Erythroblast (primary cell): Measurements from ENCODE around the gene MAK.
"Not testable (repeated sequence)": the region's sequence is repeated elsewhere in the genome, so short reads cannot be mapped to it uniquely, and the experiment has no call there.

Experiments
- DNase-seq, 2 experiments: peaks; one replicate each; lab custom pipeline; 2025; lab: John Stamatoyannopoulos, UW
- GATA1 ChIP-seq: IDR thresholded peaks from 2 replicates; pipeline ENCODE4 v1.6.1; 2011; ENCODE audit warnings: low read depth, mild to moderate bottlenecking, control low read depth, low read length, moderate library complexity
- POLR2A ChIP-seq: IDR thresholded peaks from 2 replicates; pipeline ENCODE4 v1.6.1; 2011; ENCODE audit warnings: mild to moderate bottlenecking, low read length

The MAK gene

DNA sequence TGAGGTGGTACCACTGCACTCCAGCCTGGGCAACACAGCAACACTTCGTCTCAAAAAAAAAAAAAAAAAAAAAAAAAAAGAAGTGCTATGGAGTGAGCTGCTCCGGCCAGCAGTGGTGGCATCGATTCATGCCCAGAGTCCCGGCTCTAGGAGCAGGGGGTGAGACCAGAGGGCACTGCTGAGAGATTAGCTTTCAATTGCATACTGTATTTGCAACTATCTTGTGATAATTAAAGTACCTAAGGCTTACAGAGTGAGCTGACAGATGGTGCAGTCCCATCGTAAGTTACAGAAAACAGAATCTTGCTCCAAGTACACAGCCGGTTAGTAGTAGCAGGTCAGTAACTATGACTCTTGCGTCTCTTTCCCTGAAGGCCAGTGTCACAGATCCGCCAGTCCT, 59.3 kb downstream of the MAK start:
- TF ChIP-seq GATA1 (no peak), POLR2A (no peak)
- DNase-seq: no peak

DNA sequence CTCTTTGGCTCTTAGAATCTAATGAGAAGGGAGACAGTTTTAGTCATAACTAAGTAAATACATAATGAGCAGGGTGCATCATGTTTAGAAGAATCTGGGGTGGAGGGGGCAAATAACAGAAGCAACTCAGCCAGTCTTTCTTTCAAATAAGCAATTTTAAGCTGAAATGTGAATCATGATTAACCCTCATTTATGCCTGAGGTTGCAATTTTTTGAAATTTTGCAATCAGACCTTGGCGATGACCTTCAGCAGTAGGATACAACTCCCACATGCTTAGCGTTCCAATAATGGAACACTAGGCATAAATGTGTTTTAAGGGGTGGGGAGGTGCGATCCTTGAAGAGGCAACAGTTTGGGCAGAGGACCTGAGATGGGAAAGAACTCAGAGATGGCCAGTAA, 60.1 kb downstream of the MAK start:
- DNase-seq: no peak
- no peak for TF ChIP-seq GATA1
- no peak for TF ChIP-seq POLR2A

DNA sequence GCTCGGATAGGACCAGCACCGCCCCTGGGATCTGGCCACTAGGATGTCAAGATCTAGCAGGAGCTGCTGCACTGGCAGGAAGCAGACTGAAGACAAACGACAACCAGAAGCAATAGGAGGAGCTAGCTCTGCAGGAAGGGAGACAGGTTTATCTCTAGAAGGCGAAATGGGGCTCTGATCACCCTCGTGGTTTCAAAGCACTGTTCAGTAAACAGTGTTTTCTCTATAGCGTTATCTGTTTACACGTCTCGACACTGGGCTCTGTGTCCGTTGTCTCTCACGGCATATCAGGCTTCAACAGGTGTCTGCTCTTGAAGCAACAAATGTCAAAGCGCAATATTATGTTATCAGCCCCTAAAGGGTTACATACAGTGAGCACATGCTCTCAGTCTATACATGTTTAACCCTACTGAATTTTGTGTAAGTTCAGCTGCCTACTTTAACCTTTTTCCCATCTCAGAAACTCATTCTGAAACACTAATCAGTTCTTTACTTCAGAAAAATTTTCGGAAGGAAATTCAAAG, 66.9 kb downstream of the MAK start:
- no peak for TF ChIP-seq GATA1
- TF ChIP-seq POLR2A: no peak

DNA sequence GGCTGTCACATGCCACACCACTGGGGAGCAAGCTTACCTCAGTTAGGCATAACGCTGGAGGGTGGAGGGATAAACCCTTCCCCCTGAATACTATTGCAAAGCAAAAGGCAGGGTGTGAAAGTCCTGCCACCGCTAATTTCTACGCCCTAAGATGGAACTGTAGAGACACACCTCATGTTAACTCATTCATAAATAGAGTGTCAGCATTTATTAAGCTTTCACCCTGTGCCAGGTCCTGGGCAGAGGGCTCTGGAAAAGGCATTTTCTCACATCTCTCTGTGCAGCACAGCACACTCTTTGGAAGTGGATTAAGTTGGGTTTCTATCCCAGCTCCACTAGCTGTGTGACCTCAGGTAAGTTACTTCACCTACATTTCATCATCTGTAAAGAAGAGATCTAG, 68.9 kb downstream of the MAK start:
- DNase-seq: no peak
- TF ChIP-seq GATA1 (no peak), POLR2A (no peak)

More for the DNA sequence above, 66.9 kb downstream of the MAK start:
- DNase-seq: peak; percentile 76 to 95

DNA sequence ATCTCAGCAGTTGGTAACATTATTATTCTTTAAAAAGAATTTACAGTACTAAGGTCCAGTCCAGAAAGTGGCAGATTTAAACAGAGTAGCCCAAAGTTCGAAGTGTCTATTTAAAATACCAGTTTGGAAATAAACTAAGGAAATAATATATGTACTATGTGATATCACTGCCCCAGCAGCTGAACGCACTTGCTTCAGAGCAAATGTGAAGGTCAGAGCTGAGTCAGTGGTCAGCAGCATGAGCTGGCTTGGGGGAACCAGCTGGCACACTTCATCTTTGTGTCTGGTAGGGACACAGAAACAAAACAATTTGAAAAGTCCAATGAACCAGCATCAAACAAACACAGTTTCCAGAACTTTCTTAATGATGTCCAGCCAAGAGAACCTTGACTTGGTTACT, 75.3 kb downstream of the MAK start:
- no peak for TF ChIP-seq POLR2A
- no peak for TF ChIP-seq GATA1
- no peak for DNase-seq

DNA sequence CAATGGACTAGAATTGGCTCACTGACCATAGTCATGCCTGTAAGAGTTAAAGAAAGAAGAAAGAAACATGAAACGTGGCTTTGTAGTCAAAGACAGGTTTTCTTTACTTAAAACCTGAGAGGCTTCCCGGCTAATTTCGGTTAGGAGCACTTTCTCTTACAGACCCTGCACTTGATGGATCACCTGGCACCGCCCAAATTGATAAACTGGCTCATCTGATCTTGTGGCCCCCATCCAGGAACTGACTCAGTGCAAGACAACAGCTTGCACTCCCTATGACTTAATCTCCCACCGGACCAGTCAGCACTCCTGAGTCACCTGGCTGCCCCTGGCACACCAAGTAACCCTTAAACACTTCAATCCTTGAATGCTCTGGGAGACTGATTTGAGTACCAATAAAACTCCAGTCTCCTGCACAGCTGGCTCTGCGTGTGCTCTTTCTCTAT, 78.4 kb downstream of the MAK start:
- TF ChIP-seq GATA1: no peak
- TF ChIP-seq POLR2A: no peak
- peak; percentile 16 to 52 for DNase-seq

DNA sequence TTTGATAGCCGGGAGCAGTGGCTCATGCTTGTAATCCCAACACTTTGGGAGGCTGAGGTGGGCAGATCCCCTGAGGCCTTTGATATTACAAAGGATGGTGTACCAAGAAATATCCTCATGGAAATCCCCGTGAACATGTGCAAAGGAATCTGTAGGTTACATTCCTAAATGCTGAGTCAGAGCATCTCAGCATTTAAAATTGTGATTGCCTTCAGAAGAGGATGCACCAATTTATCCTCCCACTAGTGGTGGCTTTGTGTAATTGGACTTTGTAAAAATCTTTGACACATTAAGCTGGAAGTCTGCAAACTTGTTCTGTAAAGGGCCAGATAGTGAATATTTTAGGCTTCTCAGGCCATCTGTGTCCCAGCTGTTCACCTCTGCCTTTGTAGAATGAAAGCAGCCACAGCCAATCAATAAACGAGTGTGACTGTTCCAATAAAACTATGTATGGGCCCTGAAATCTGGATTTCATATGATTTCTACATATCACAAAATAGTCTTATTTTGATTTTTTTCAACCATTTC, 79.0 kb downstream of the MAK start:
- no peak for TF ChIP-seq POLR2A
- no peak for TF ChIP-seq GATA1
- DNase-seq: peak; percentile 74 to 80

DNA sequence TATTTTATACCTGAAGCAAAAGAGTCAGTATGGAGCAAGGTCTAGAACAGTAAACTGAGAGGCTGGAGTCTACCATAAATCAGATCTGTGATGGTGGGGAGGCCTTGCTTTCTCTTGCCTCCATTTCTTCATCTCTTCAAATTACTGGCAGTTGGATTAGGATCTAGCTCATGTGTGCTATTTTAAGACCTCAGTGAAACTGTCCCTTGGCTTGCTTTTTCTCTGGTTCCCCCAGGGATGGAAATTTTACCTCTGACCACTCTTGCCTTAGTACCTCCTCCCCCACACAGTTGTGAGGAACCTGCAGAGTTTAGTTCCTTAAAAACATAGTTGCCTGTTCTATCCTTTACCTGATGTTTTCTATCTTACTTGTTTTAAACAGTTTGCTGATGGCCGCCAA, 82.3 kb downstream of the MAK start:
- TF ChIP-seq POLR2A (no peak), GATA1 (no peak)
- no peak for DNase-seq

DNA sequence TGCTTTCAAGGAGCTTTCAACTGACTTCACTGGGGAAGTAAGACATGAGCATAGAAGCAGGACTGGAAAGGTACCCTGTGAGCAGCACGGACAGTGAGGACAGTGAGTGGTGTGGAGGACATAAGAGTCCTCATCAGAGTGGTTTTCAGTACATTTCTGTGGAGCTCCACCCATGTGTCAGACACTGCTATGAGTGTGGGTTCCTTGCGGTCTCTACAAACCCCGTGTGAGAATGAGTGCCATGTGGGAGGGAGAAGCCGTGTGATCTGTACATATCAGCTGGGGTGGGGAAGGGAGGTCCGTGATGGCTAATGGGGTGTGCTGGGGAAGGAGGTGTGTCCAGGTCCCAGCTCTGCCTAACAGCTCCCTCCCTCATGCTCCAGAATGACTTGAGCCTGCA, 86.6 kb downstream of the MAK start:
- peak; percentile 17 for TF ChIP-seq POLR2A
- peak; percentile 66 to 71 for DNase-seq

DNA sequence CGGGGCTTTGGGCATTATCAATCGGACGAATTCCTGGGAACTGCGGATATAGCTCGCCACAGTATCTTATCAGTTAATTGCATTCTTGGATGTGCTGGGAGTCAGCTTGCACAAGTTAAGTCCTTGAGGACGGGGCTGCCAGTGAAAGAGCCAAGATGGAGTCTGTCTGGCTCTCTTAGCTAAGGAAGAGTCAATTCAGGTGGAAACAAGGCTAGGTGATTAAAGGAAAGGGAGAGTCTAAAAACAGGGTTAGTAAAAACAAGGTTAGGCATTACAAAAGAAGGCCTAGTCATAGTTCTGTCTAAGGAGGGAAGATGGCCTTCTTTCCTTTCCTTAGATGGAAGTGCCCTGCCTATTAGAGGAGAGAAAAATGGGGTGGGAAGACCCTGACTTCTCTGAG, 87.8 kb downstream of the MAK start:
- DNase-seq: not testable (repeated sequence)

DNA sequence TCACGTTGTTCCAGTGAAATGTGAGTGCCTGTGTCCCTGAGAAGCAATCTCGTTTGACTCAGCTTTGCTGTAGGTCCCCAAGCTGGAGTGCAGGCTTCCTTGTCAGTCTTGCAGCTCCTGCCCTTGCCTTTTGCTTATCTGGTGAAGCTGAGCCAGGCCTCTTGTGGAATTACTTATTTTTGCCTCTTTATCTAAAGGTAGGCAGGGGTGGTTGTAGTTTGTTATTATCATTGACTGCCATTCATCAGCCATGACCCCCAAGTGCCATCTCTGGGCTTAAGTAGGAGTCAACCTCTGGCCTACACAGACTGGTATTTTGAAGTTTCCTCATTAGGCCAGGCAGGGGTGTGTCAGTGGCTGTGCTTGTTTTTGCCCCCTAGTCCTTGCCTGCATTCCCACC, 88.6 kb downstream of the MAK start:
- peak; percentile 48 for TF ChIP-seq POLR2A
- TF ChIP-seq GATA1: no peak
- DNase-seq: peak; percentile 85 to 97

DNA sequence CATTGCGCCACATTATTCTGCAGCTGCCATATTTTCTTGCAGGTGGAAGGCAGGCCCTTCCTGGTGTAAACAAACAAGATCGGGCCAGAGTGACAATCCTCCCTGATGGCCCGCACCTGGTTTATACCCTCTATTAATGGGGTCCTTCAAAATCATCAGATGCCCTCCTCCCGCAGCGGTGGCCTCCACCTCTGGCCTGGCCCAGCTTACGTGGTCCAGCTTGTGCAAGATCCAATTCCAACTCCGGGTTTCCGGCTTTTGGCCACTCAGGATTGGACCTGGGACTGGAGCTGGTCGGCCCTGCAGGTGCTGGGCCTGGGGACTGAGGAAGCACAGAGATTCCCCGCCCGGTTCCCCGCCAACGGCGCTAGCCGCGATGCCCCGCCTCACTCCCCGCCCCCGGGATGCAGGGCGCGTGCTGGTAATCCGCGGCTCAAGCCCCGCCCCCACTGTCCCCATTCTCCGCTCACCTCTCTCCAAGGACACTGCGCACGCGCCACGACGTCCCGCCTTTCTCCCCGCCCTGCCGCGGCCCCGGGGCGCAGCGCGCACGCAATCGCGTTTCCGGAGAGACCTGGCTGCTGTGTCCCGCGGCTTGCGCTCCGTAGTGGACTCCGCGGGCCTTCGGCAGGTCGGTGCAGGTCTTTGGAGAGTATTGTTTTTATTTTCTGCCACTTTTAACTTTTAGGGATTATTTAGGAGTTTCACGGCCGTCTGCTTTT, 90.9 kb downstream of the MAK start, which contains the start of gene TMEM14B:
Gene TMEM14B (plus strand): TSS at position 555 of the 722 bp plus-strand sequence. CDS start 1,441 bp downstream, outside the sequence.
- peak; percentile 98 to 99 for DNase-seq

DNA sequence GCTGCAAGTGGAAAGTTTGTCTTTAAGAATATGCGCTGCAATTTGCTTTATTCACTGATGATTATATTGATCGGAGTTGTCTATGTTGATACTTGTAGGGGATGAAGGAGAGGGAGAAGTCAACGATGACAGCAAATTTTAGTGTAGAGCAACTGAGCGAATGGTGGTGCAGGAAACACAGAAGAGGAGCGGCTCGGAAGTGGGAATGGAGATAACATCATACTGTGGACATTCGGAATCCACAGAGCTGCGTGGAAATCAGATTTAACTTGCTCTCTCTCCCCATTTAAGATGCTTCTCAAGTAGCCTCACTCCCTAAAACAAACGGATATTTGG, 91.5 kb downstream of the MAK start:
- TF ChIP-seq POLR2A (no peak), GATA1 (no peak)
- DNase-seq: peak in 1 of 2 experiments; percentile 35

More for the DNA sequence above, 90.9 kb downstream of the MAK start, which contains the start of gene TMEM14B:
- TF ChIP-seq POLR2A: peak; percentile 85
- TF ChIP-seq GATA1: no peak

DNA sequence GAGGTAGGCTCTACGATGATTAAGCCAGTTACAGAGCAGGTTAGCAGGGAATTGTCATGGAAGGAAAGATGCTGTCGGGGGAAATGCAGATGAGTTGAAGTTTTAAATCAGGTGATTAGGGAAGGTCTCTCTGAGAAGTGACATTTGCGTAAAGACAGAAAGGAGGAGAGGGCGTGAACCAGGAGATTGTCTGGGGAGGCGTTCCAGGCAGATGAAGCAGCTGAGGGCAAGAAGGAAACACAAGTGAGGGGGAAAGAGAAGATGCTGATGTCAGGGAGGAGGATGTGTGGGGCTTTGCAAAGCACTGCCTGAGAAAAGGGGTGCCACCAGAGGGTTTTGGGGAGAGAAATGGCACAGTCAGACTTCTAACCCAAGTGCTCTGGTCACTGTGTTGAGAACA, 93.2 kb downstream of the MAK start:
- DNase-seq: no peak
- TF ChIP-seq GATA1 (no peak), POLR2A (no peak)
